GM18505 (cell line): ENCODE measurements around the gene COL24A1.

Experiments
- ATAC-seq: cut with Tn5 transposase; IDR thresholded peaks from one replicate; pipeline ENCODE4 v1.9.1; 2021; ENCODE audit not compliant: unreplicated experiment
- POLR2A ChIP-seq: IDR thresholded peaks from 4 replicates; pipeline ENCODE4 v1.6.1; 2011; ENCODE audit warnings: borderline replicate concordance; ENCODE audit not compliant: insufficient read depth, insufficient read length; ENCODE audit errors: extremely low read depth

The COL24A1 gene

DNA sequence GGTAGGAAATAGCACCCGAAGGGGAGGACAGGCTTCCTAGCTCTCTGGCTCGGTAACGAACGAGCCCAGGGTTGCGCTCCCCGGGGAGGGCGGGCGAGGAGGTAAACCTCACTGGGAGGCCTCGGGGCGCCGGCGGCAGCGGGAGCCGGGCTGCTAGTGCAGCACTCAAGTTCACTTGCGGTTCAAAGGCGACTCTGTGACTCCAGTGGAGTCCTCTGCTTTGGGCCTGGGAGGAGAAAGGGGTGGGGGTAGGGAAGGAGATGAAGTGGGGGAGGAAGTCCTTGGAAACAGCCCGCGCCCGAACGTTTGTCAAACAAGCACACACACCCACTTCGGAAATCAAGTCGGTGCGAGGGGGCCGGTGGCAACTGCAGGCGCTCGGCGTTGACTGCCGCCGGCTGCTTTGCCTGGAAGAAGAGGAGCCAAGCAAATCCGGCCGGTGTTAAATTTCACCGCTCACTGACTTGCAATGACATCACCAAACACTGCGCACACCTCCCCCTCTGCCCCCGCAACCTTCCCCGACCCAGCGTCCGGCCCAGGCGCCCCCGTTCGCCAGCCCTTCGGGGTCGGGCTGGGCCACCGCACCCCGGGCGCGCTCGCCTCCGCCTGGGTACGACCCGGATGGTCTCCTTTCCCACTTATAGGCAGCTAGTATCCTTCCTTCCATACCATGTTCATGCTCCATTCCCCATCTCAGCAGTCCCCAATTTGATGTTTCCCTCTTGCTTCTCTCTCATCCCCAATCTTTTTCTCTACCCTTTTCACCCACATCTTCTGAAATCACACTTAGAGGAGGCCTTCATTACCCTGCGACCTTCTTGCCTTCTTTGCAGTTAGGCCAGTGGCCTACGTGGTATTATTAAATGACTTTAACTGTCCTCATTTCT, at the start of gene COL24A1:
Gene COL24A1, minus strand, starts transcription at position 207 of the 890 bp plus-strand sequence. CDS start 376 bp downstream, outside the sequence.
- no peak for ATAC-seq
- no peak for TF ChIP-seq POLR2A

DNA sequence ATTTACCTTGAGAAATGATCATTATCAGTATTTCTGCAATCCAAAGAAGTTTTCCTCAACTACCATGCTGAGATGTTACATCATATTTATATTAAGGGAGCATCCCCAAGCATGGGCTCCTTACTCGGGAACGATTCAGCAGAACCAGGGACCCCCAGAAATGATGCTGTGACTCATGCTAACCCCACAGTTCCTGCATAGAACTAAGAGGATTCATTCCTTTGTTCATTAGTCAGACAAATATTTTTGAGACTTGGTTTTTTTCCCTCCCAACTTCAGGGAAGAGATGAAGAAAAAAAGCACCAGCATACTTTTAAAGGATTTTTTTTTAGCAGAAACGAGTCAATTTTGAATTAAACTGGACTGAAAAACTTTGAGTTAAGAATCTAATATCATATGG, 49.2 kb upstream of the COL24A1 start:
- ATAC-seq, result no peak

DNA sequence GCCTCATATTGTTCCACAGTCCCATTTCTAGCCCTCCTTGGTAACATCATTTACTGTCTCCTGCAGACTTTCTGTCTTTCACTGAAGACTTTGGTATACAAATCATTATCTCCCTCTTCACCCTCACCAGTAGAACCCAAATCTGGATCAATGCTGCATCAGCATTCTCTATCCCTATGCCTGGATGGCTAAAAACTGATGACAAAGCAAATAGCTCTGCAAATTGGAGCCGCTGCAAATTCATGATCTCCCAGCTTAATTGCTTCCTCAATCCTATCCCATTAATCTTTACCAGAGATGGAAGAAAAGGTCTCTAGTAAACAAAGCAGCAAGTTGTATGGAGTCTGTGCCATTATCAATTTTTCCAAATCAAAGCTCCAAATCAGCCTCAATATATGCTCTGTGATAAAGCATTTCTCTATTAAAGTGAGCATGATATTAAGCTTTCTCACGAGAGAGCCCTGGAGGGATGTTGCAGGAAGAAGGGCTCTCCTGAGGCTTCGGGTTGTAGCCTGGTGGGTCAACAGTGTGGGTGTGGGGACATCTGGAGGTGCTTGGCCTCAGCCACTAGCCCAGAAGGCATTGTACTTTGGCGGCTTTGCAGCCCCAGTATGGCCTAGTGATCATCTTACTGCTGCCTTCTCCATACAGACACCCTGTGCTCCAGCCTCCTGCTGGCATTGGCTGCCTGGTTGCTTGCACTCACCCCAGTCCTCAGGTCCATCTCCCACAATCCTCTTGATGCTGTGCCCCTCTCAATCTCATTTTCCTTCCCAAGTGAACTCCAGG, 46.2 kb upstream of the COL24A1 start:
- no peak for TF ChIP-seq POLR2A
- ATAC-seq, result no peak

More for the DNA sequence above, 49.2 kb upstream of the COL24A1 start:
- no peak for TF ChIP-seq POLR2A

GRCh38 chr1:86201311-86201710, 44.7 kb upstream of the COL24A1 start:
- no peak for TF ChIP-seq POLR2A
- ATAC-seq, result no peak

DNA sequence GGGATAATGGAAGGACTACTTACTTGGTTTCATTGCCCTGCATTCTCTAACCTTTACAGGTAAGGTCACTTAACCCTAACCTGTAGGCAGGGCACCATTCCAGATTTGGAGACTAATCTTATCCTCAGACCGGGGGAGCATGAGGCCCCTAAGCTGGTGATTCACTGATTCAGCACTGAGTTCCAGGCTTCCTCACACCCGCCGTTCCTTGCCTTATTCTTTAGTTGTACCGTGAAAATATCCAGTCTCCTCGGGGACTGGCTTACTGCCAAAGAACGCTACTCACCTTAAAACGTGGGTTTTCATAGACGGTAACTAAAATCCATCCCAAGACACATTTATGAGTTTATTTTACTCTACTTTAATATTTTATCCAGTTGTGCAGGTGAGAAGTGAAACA, 44.3 kb upstream of the COL24A1 start:
- no peak for ATAC-seq
- TF ChIP-seq POLR2A, result no peak

- ATAC-seq, result no peak
- TF ChIP-seq POLR2A, result no peak
Observed at GRCh38 chr1:86197206-86197855, 40.8 kb upstream of the COL24A1 start.

- TF ChIP-seq POLR2A, result no peak
- ATAC-seq, result no peak
Observed at GRCh38 chr1:86195281-86195680, 38.7 kb upstream of the COL24A1 start.

DNA sequence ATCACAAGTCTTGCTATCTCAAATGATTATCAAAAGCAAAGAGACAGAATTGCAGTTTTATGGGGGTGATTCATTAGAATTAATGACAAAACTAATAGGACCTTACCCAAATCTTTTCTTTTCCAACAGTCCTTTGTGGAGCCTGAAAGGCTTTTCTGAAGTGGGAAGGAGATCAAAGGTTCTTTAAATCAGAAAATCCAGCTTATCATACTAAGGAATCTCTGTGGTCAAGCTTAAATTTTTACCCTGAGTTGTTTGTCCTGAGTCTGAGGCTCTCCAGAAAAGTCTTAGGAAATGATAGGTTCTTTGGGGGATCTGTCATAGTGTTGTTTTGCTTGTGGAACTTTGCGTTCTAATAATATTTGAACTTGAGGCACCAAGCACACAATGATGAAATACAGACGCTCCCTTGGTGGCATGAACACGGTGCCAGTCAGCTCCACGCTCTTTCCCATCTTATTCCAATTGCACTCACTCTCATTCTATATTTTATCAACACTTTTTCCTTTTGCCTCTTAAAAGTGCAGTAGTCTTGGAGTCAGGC, 38.0 kb upstream of the COL24A1 start:
- TF ChIP-seq POLR2A, result no peak
- ATAC-seq, result no peak

DNA sequence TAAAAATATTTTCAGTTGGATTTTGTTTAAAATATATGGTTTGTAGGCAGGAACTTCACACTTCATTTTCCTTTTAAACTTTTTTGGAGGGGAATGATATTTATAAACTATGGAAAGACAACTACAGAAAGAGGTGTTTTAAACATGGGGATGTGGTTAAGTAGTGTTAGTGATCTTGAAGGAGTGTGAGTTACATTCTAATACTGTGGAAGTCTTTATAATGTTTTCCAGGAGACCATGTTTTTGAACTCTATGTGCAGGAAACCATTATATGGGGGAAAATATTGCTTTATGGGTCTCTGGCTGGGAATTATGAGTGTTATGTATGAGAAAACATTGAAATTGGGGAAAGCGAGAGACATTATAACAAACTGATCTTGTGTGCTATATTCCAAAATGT, 35.8 kb upstream of the COL24A1 start:
- no peak for ATAC-seq
- no peak for TF ChIP-seq POLR2A

DNA sequence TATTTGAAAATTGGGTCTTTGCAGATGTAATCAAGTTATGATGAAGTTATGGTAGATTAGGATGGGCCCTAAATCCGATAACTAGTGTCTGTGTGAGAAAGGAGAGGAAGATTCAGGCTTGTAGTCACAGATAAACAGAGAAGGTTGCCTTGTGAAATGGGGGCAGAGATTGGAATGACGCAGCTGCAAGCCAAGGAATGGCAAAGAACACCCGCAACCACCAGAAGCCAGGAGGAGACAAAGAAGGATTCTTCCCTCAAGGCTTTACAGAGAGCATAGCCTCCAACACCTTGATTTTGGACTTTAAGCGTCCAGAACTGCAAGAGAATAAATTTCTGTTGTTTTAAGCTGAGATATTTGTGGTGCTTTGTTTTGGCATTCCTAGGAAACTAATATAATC, 35.4 kb upstream of the COL24A1 start:
- no peak for TF ChIP-seq POLR2A
- ATAC-seq, result no peak

GRCh38 chr1:86190873-86191272, 34.3 kb upstream of the COL24A1 start:
- no peak for TF ChIP-seq POLR2A
- no peak for ATAC-seq

DNA sequence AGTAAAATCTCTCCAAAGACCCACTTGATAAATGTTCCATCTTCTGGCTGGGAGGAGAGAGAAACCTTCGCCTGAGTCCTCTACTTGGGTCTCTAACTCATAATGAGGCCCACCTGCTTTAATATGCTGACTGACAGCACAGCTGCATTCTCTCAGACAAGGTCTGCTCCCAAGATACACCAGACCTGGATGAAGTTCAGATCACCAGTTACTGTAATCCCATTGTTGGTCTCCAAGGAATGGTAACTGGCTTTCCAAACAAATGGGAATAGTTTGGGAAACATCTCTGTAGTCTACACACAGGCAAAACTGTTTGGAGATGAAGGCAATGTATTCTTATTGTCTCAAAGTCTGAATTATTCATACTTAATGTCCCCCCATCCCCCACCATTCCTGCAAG, 27.9 kb upstream of the COL24A1 start:
- no peak for ATAC-seq
- TF ChIP-seq POLR2A, result no peak

DNA sequence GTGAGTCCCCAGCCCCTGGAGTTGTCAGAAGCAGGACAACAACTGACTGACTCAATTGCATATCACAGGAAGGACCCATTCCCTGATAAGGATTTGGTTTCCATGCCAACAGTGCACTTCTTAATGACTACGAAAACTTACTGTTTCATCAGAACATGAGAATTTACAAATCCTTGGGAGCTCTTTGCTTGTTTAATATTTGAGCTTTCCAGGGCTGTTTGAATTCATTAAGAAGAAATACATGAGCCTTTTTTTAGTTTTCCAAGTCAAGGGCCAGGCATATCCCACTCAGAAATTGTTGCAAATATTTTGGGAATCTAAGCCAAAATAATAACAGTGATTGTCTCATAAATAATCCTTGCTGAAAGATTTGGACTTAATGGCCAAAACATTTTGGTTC, 27.2 kb upstream of the COL24A1 start:
- no peak for ATAC-seq
- TF ChIP-seq POLR2A, result no peak
